Measurements from ENCODE around the gene SLC4A3. TPM values are rescaled to one million over a fixed set of nuclear protein-coding genes. Genes with fewer than 3 reads are reported as not detected.

SLC4A3 gene, protein sequence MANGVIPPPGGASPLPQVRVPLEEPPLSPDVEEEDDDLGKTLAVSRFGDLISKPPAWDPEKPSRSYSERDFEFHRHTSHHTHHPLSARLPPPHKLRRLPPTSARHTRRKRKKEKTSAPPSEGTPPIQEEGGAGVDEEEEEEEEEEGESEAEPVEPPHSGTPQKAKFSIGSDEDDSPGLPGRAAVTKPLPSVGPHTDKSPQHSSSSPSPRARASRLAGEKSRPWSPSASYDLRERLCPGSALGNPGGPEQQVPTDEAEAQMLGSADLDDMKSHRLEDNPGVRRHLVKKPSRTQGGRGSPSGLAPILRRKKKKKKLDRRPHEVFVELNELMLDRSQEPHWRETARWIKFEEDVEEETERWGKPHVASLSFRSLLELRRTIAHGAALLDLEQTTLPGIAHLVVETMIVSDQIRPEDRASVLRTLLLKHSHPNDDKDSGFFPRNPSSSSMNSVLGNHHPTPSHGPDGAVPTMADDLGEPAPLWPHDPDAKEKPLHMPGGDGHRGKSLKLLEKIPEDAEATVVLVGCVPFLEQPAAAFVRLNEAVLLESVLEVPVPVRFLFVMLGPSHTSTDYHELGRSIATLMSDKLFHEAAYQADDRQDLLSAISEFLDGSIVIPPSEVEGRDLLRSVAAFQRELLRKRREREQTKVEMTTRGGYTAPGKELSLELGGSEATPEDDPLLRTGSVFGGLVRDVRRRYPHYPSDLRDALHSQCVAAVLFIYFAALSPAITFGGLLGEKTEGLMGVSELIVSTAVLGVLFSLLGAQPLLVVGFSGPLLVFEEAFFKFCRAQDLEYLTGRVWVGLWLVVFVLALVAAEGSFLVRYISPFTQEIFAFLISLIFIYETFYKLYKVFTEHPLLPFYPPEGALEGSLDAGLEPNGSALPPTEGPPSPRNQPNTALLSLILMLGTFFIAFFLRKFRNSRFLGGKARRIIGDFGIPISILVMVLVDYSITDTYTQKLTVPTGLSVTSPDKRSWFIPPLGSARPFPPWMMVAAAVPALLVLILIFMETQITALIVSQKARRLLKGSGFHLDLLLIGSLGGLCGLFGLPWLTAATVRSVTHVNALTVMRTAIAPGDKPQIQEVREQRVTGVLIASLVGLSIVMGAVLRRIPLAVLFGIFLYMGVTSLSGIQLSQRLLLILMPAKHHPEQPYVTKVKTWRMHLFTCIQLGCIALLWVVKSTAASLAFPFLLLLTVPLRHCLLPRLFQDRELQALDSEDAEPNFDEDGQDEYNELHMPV
- total RNA-seq: not detected in 2 replicates

DNA sequence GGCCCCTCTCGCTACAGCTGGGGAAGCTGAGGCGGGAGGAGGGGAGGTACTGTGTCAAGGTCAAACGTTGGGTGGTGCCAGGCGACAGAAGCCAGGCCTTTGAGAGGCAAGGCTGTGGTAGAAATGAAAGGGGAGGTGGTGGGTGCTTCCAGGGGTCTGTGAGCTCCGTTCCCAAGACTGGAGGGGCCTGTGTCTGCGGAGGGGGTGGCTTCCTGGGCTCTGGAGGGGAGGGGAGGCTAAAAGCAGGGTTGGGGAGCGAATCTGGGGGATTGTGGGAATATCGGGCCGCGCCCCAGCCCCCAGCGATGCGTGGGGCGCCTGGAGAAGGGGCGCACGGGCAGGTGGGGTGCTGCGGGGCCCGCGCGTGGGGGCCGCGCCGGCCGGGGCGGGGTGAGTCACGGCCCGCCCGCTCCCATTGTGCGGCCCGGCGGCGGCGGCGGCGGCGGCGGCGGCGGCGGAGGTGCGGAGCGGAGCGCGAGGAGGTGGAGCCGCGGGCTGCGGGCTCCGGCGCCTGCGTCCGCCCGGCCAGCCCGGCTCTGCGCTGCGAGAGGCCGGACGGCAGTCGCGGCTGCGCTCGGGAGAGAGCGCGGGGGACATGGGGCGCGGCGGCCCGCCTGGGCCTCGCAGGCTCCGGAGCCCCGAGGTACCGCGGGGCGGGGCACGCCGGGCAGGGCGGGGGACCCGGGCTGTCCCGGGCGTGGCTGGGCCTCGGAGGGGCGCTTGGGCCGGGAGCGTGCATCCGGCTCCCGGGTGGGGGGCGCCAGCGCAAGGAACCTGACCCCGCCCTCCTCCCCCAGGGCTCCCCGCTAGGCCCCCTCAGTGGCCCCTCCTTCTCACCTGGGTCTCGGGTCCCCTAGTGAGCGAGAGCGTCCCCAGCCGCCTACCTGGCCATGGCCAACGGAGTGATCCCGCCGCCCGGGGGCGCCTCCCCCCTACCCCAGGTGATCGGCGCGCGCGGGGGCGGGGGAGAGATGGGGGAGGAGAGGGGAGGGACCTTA, at the start of gene SLC4A3:
TSS of gene SLC4A3 (plus strand) at position 528 of the 998 bp plus-strand sequence. CDS start at position 891, 363 bp downstream.
- intact Hi-C loops (cut with micrococcal nuclease): no loop called here

DNA sequence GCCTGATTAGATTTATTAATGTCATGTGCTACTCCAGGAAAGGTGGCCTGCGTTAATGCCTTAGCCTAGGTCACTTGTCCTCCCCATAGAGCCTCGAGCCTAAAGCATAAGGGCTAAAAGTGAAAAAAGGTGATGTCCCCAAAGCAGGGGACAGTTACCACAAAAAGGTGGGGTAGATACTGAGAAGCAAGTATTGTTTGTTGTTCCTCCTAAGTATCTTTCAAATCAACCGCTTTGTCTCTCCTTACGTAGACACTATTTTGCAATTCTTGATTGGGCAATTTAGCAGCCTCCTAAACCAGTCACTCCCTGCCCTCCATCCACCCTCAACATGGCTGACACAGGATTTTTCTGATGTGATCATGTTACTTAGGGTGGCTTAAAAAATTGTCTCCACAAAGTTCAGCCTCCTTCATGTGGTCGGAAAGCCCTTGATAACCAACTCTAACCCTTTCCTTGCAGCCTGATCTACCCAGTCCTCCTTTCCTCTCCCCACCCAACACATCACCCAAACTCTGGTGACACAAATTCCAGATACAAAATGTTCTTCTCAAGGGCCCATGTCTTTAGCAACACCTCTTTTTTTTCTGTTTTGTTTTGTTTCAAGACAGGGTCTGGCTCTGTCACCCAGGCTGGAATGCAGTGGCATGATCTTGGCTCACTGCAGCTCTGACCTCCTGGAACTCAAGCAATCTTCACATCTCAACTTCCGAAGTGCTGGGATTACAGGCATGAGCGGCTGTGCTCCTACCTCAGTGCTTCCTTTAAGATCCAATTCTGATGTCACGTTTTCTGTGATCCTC, 48.4 kb upstream of the SLC4A3 start:
- intact Hi-C loops (cut with micrococcal nuclease): no loop called here

DNA sequence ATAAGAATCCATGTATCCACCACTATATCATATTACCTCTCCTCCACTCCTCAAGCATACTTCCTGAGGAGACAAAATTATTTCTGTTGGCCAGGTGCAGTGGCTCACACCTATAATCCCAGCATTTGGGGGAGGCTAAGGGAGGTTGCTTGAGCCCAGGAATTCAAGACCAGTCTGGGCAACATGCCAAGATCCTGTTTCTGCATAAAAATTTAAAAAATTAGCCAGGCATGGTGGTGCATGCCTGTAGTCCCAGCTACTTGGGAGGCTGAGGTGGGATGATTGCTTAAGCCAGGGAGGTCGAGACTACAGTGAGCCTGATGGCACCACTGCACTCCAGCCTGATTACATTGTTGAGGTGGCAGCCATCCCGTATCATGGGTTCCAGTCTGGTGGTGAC, 46.1 kb upstream of the SLC4A3 start:
- intact Hi-C loops (cut with micrococcal nuclease): no loop called here

DNA sequence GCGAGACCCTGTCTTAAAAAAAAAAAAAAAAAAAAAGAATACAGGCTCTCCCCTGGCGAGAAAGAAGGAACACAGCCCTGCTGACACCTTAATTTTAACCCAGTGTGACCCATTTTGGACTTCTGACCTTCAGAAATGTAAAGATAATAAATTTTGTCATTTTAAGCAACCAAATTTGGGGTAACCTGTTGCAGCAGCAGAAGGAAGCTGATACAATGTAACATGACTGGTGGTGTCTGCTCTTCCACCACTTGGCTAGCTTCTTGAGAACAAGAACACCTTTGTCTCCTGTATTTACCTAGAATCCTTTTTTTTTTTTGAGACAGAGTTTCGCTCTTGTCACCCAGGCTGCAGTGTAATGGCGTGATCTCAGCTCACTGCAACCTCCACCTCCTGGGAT, 36.3 kb upstream of the SLC4A3 start:
- intact Hi-C loops (cut with micrococcal nuclease): no loop called here

DNA sequence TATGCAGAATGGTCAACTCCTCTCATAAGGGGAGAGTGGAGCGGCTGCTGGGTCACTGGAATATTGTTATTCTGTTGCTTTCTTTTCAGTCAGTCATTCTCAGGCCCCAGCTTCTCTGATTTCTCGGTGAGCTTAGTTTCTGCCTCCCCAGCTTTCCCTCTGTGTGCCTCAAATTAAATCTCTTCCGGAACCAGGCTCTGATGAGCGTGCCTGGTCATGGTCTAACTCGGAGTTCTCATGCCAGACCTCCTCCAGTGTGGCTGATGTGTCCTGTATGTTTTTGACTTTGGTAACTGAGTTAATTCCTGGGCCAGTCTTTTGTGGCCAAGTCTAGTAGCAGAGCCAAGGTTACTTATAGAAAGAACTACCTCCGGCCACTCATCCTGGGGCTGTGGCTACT, 34.7 kb upstream of the SLC4A3 start:
- intact Hi-C loops (cut with micrococcal nuclease): no loop called here

DNA sequence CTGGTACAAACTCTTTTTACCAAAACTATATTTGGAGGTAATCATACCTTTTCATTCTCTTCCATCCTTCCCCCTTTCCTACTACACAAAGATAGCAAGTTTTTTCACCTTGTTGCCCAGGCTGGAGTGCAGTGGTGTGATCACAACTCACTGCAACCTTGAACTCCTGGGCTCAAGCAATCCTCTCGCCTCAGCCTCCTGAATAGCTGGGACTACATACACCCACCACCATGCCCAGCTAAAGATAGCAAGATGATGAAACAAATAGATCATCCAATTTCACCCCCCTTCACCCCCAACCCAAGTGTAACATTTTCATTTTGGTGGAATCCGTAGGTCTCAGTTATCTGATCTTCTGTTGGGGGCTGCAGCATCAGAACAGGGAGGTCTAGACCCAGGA, 34.3 kb upstream of the SLC4A3 start:
- intact Hi-C loops (cut with micrococcal nuclease): no loop called here

DNA sequence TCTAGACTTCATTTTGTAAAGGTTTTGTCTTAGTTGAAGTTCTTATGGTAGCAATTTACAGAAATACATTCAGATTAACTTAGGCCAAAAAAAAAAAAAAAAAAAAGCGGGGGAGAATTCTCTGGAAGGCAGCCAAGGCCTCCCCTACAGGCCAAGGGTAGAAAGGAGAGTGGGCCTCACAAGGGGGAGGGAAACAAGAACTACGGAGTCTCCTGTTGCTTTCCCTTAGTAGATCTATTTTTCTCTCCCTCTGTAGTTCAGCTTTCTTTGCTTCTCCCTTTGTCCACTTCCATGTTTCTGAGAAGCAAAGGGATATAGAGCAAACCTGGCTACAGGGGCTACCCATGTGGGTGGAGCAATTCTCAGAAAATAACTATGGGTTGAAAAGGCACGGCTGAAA, 32.2 kb upstream of the SLC4A3 start:
- intact Hi-C loops (cut with micrococcal nuclease): loop anchor here (5.0 kb wide), 3 partner anchors 368 to 1977 kb away; partner anchors contain the start of genes ANKZF1, ATG9A, BCS1L and EPHA4

DNA sequence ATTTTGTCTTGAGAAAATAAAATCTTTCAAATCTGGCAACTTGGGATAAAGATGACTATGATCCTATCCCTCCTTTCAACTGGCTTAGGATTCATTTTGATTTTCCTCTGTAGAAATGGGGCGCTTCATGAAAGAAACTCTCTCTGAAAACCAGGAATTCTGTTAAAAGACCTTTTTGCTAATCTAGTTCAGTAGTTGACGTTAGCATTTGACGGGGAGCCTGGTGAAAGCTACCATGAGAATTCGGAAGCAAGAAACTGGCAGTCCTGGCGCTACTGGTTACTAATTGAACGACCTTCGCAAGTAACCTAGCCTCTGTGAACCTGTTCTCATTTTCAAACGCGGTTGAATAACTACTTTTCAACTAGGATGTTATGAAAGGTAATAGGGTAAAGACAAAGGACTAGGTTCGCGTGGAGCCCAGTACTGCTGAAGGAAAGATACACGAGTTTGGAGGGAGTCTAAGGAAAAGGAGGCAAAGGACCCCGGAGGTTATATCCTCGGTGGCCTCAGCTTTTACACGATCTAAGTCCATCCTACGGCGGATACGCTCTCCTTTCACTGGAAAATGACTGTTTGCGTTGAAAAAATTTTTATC, 30.4 kb upstream of the SLC4A3 start:
- intact Hi-C loops (cut with micrococcal nuclease): loop anchor here (1.0 to 5.0 kb wide), 12 partner anchors 45 to 1975 kb away; partner anchors contain the start of genes ANKZF1, ARPC2, ATG9A and BCS1L

DNA sequence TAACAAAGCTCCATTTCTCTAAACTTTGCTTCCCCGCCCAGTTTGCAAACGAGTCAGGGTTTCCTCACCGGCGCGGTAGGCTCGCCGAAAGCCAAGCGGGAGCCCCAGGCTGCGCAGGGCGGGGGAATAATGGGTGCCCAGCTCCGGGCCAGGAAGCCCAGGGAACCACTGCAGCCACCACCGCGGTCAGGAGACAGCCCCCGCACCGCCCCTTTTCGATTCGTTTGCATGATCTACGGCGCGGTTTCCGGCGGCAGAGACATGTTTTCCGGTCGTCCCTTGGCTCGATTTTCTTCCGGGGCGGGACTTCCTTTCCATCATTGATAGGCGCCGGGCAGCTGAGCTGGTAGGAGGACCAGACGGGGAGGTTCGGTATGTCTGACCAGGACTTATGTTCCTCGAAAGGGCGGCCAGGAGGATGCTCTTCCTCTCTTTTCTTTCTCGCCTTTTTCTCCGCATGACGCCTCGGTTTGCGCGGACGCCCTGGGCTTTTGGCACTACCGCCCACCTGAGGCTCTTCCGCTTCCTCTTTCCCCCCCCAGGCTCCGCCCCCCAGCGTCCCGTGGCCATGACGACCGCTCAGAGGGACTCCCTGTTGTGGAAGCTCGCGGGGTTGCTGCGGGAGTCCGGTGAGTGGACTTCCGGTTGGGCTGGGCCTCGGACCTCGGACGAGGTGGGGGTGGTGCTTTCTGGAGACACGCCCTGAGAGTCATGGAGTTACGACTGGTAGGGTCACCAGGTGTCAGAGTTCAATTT, 29.7 kb upstream of the SLC4A3 start, which contains the start of gene STK11IP:
TSS of gene STK11IP (plus strand) at position 306 of the 756 bp plus-strand sequence. CDS start at position 569, 263 bp downstream.
- intact Hi-C loops (cut with micrococcal nuclease): loop anchor here (1.0 to 5.0 kb wide), 15 partner anchors 45 to 1975 kb away; partner anchors contain the start of genes ANKZF1, ARPC2, ATG9A and BCS1L

DNA sequence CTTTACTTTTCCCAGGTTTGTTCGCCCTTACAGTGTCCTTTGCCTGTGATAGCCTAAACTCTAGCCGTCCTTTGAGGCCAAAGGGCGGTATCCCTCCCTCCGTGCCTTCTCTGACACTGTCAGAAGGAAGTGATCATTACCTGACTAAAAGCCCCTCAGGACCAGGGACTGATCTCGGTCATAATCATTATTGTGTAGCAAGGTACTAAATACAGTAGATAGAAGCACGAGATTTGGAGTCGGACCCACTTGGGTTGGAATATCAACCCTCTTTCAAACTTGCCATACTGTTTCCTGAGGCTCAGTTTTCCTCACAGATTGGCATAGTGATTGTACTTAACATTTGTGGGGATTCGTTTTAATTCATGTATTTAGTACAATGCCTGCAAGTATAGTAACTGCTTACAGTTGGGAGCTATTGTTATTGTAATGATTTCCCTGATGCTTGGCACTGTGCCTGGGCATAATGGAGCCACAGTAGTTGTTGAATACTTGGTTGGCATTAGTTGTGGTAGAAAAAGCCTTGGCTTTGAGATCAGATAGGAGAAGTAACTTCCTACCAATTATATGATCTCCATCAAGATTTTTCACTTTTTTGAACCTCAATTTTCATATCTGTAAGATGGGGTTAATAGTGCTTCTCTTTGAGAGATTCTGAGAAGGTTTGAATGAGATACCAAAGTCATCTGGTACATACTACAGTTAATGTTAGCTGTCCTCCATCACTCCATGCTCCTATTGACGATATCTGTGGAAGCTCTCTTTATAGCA, 28.9 kb upstream of the SLC4A3 start:
- intact Hi-C loops (cut with micrococcal nuclease): loop anchor here (1.0 to 5.0 kb wide), 6 partner anchors 46 to 1974 kb away; partner anchors contain the start of genes ANKZF1, ATG9A, BCS1L and CNOT9

DNA sequence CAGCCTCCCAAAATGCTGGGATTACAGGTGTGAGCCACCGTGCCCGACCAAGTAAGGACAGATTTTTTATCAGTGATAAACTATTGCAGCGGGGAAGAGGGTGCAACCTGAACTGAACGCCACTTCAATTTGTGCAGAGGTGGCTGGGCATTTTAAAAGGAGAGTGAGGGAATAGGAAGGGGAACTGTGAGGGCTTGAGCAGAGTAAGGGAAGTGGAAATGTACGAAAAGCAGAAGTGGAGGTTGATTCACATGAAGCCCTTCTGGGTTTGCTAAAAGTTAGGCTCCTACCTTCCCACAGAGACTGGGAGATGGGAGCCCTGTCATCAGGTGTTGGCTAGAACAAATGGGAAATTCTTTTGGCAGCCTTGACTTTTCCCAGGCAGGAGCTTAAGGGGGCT, 23.7 kb upstream of the SLC4A3 start:
- intact Hi-C loops (cut with micrococcal nuclease): no loop called here

DNA sequence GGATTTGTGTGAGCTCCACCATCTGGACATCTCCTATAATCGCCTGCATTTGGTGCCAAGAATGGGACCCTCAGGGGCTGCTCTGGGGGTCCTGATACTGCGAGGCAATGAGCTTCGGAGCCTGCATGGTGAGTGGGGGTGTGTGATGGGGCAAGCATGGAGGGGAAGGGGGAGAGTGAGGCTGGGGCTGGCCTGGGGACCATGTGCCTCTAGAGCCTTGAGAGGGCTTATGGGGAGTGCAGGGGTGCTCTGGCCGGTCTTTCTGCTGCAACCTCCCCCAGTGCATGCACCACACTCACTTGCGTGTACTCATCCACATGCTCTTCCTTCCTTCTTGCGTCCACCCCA, 21.8 kb upstream of the SLC4A3 start:
- intact Hi-C loops (cut with micrococcal nuclease): no loop called here

DNA sequence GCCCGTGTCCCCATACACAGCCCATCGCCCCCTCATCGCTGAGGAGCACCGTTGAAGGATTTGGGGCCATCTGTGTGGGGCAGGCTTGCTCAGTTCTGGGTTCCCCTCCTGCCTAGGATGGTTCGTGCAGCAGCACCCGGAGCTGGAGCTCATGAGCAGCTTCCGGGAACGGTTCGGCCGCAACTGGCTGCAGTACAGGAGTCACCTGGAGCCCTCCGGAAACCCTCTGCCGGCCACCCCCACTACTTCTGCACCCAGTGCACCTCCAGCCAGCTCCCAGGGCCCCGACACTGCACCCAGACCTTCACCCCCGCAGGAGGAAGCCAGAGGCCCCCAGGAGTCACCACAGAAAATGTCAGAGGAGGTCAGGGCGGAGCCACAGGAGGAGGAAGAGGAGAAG, 19.5 kb upstream of the SLC4A3 start:
- intact Hi-C loops (cut with micrococcal nuclease): no loop called here

DNA sequence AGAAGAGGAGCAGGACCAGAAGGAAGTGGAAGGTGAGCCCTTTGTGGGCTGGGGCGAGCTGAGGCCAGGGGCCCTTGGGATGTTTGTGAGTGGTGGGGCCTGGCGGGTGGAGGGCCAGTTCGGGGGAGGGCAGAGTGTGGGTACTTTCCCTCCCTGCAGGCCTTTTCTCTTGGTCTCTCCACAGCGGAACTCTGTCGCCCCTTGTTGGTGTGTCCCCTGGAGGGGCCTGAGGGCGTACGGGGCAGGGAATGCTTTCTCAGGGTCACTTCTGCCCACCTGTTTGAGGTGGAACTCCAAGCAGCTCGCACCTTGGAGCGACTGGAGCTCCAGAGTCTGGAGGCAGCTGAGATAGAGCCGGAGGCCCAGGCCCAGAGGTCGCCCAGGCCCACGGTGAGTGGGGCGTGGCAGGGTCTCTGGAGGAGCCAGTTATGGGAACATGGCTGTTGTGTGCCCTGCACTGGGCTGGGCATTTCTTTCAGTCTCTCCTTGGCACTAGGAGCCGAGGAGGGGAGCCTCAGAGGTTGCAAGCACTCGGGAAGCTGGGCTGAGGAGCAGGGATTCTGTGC, 18.9 kb upstream of the SLC4A3 start:
- intact Hi-C loops (cut with micrococcal nuclease): no loop called here

DNA sequence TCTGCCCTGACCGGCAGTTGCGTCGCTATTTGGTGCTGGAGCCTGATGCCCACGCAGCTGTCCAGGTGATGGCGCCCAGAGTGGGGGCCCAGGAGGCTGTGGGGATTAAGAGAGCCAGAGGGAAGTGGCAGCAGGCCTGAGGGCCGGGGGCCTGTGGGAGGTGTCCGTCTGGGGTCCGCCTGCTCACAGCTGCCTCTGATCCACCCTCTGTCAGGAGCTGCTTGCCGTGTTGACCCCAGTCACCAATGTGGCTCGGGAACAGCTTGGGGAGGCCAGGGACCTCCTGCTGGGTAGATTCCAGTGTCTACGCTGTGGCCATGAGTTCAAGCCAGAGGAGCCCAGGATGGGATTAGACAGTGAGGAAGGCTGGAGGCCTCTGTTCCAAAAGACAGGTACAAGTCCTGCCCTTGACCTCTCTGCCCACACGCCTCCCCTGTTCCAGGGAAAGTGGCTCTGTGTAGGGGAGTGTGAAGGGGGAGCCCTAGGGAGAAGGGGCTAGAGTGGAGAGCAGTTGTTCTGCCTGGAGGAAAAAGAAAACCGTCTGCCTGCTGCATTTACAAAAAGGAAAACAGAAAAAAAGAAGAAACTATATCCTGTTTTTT, 18.2 kb upstream of the SLC4A3 start:
- intact Hi-C loops (cut with micrococcal nuclease): no loop called here

DNA sequence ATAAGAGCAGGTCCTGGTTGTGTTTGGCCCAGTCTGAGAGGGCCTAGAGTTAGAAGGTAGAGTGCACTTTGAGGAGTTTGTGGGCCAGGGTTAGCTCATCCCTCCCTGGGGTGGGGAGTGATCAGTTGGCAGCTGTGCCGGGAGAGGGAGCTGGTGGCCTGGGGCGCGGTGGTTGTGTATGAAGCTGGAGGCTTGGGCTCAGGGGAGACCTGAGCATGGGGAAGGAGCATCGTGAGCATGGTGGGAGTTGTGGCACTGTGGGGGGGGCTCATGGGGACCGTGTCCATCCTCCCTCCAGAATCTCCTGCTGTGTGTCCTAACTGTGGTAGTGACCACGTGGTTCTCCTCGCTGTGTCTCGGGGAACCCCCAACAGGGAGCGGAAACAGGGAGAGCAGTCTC, 16.1 kb upstream of the SLC4A3 start:
- intact Hi-C loops (cut with micrococcal nuclease): no loop called here

Measured in T-helper 1 cell treated with Interleukin-12 subunit alpha and Interleukin-12 subunit beta and Interleukin-4 antibody, amounts not matched to agents 30 ng/mL and 1 ng/mL, for 36 hours (primary cell).